GM12878 (cell line): Measurements from ENCODE around the gene LRR1.
"Not testable (repeated sequence)": the region's sequence is repeated elsewhere in the genome, so short reads cannot be mapped to it uniquely, and the experiment has no call there.

Experiments
- BRCA1 ChIP-seq: IDR thresholded peaks from 2 replicates; pipeline ENCODE4 v1.6.1; 2011; ENCODE audit warnings: low read depth, low read length, improper control_type of control experiment
- HDAC2 ChIP-seq: fragments of 200-600 bp; sonication (generic); IDR thresholded peaks from 2 replicates; pipeline ENCODE4 v1.6.1; 2017
- JUNB ChIP-seq: IDR thresholded peaks from 2 replicates; pipeline ENCODE4 v1.6.1; 2016; ENCODE audit warnings: antibody characterized with exemption, mild to moderate bottlenecking
- POLR2A ChIP-seq: IDR thresholded peaks from 2 replicates; pipeline ENCODE4 v1.6.1; 2011; ENCODE audit warnings: low read depth, mild to moderate bottlenecking, low read length
- POLR2AphosphoS5 ChIP-seq: IDR thresholded peaks from 2 replicates; pipeline ENCODE4 v1.6.1; 2011; ENCODE audit warnings: mild to moderate bottlenecking, low read length, inconsistent platforms
- RFX5 ChIP-seq: IDR thresholded peaks from 2 replicates; pipeline ENCODE4 v1.6.1; 2011; ENCODE audit warnings: low read depth, low read length, improper control_type of control experiment
- SRF ChIP-seq, 2 experiments: IDR thresholded peaks; 2 replicates each; pipeline ENCODE4 v1.6.1; 2011; ENCODE audit warnings: low read depth in 2 of 2, low read length in 2 of 2, mild to moderate bottlenecking in 1 of 2, moderate library complexity in 1 of 2
- TCF3 ChIP-seq: IDR thresholded peaks from 2 replicates; pipeline ENCODE4 v1.6.1; 2012; ENCODE audit warnings: low read depth, mild to moderate bottlenecking, low read length, borderline replicate concordance; ENCODE audit not compliant: insufficient read depth
- YY1 ChIP-seq: IDR thresholded peaks from 2 replicates; pipeline ENCODE4 v1.6.1; 2011; ENCODE audit warnings: low read depth, mild to moderate bottlenecking, low read length
- ZZZ3 ChIP-seq: IDR thresholded peaks from 2 replicates; pipeline ENCODE4 v1.6.1; 2011; ENCODE audit warnings: low read depth; ENCODE audit not compliant: control insufficient read depth, insufficient read length
- TF ChIP-seq, protein P1 (sequence below), 3 experiments: IDR thresholded peaks in 2 of 3; conservative IDR thresholded peaks in 1 of 3; 2 replicates each; pipeline ENCODE4 v1.5.1; 2011; ENCODE audit warnings: low read depth in 3 of 3, low read length in 3 of 3, mild to moderate bottlenecking in 3 of 3, control low read depth in 2 of 3, moderate library complexity in 2 of 3, inconsistent platforms in 1 of 3, mixed read lengths in 1 of 3; ENCODE audit not compliant: control insufficient read depth in 2 of 3, insufficient read depth in 1 of 3; ENCODE audit errors: extremely low read depth in 1 of 3
- TF ChIP-seq, protein P2 (sequence below): fragments of 450-650 bp; formaldehyde crosslinking; IDR thresholded peaks from 2 replicates; pipeline ENCODE4 v1.4.0; 2022; ENCODE audit warnings: mild to moderate bottlenecking, moderate library complexity
- TF ChIP-seq, protein P3 (sequence below): fragments of 150-350 bp; IDR thresholded peaks from 2 replicates; pipeline ENCODE4 v1.6.1; 2016; ENCODE audit warnings: low read depth, low read length

DNA sequence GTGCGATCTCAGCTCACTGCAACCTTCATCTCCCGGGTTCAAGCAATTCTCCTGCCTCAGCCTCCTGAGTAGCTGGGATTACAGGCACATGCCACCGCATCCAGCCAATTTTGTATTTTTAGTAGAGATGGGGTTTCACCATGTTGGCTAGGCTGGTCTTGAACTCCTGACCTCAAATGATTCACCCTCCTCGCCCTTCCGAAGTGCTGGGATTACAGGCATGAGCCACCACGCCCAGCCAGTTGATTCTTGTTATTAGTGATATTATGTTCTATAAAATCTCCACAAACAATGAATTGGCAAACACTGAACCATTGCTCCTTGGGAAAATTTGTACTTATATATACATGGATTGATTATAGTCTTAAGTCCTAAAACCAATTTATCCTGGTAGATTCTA is 58.8 kb downstream of the LRR1 start:
- TF ChIP-seq, protein P1, sequence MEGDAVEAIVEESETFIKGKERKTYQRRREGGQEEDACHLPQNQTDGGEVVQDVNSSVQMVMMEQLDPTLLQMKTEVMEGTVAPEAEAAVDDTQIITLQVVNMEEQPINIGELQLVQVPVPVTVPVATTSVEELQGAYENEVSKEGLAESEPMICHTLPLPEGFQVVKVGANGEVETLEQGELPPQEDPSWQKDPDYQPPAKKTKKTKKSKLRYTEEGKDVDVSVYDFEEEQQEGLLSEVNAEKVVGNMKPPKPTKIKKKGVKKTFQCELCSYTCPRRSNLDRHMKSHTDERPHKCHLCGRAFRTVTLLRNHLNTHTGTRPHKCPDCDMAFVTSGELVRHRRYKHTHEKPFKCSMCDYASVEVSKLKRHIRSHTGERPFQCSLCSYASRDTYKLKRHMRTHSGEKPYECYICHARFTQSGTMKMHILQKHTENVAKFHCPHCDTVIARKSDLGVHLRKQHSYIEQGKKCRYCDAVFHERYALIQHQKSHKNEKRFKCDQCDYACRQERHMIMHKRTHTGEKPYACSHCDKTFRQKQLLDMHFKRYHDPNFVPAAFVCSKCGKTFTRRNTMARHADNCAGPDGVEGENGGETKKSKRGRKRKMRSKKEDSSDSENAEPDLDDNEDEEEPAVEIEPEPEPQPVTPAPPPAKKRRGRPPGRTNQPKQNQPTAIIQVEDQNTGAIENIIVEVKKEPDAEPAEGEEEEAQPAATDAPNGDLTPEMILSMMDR (IDR thresholded peaks at IDR 0.05 in 2 of 3, conservative IDR thresholded peaks at IDR 0.05 in 1 of 3; ENCODE audit: control insufficient read depth in 2 of 3, extremely low read depth in 1 of 3, insufficient read depth in 1 of 3, low read depth in 3 of 3, low read length in 3 of 3) = not testable (repeated sequence)
- not testable (repeated sequence) for TF ChIP-seq POLR2AphosphoS5; BRCA1; POLR2A; RFX5; HDAC2; ZZZ3; TCF3; YY1; SRF (IDR thresholded peaks at IDR 0.05; ENCODE audit: low read depth in 2 of 2, low read length in 2 of 2); JUNB
- TF ChIP-seq, protein P2, sequence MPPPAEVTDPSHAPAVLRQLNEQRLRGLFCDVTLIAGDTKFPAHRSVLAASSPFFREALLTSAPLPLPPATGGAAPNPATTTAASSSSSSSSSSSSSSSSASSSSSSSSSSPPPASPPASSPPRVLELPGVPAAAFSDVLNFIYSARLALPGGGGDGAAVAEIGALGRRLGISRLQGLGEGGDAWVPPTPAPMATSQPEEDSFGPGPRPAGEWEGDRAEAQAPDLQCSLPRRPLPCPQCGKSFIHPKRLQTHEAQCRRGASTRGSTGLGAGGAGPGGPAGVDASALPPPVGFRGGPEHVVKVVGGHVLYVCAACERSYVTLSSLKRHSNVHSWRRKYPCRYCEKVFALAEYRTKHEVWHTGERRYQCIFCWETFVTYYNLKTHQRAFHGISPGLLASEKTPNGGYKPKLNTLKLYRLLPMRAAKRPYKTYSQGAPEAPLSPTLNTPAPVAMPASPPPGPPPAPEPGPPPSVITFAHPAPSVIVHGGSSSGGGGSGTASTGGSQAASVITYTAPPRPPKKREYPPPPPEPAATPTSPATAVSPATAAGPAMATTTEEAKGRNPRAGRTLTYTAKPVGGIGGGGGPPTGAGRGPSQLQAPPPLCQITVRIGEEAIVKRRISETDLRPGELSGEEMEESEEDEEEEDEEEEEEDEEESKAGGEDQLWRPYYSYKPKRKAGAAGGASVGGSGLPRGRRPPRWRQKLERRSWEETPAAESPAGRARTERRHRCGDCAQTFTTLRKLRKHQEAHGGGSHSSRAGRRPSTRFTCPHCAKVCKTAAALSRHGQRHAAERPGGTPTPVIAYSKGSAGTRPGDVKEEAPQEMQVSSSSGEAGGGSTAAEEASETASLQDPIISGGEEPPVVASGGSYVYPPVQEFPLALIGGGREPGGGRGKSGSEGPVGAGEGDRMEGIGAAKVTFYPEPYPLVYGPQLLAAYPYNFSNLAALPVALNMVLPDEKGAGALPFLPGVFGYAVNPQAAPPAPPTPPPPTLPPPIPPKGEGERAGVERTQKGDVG = not testable (repeated sequence)
- TF ChIP-seq, protein P3, sequence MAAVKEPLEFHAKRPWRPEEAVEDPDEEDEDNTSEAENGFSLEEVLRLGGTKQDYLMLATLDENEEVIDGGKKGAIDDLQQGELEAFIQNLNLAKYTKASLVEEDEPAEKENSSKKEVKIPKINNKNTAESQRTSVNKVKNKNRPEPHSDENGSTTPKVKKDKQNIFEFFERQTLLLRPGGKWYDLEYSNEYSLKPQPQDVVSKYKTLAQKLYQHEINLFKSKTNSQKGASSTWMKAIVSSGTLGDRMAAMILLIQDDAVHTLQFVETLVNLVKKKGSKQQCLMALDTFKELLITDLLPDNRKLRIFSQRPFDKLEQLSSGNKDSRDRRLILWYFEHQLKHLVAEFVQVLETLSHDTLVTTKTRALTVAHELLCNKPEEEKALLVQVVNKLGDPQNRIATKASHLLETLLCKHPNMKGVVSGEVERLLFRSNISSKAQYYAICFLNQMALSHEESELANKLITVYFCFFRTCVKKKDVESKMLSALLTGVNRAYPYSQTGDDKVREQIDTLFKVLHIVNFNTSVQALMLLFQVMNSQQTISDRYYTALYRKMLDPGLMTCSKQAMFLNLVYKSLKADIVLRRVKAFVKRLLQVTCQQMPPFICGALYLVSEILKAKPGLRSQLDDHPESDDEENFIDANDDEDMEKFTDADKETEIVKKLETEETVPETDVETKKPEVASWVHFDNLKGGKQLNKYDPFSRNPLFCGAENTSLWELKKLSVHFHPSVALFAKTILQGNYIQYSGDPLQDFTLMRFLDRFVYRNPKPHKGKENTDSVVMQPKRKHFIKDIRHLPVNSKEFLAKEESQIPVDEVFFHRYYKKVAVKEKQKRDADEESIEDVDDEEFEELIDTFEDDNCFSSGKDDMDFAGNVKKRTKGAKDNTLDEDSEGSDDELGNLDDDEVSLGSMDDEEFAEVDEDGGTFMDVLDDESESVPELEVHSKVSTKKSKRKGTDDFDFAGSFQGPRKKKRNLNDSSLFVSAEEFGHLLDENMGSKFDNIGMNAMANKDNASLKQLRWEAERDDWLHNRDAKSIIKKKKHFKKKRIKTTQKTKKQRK = not testable (repeated sequence)
